Stimulated activated CD8-positive, alpha-beta memory T cell treated with anti-CD3 and anti-CD28 coated beads, Interleukin-4, amount 100 ng/mL, for 1 hour (primary cell): Measurements from ENCODE around the gene KATNAL1.

Experiments used
- DNase-seq, 2 donors: peaks; one replicate each; pipeline ENCODE4 v3.0.0-alpha.2; 2020; ENCODE audit warnings: low read depth in 2 of 2, low spot score in 1 of 2

The KATNAL1 gene

GRCh38 chr13:30169442-30169841 lies 137.9 kb downstream of the KATNAL1 start:
- DNase-seq: no peak

- DNase-seq: no peak
Observed at GRCh38 chr13:30165796-30166195, 141.6 kb downstream of the KATNAL1 start.

- DNase-seq: no peak
Observed at GRCh38 chr13:30165071-30165470, 142.3 kb downstream of the KATNAL1 start.

- DNase-seq: no peak
Observed at GRCh38 chr13:30164146-30164545, 143.2 kb downstream of the KATNAL1 start.

GRCh38 chr13:30163441-30163840 lies 143.9 kb downstream of the KATNAL1 start:
- DNase-seq: no peak

- no peak for DNase-seq
Observed at GRCh38 chr13:30159446-30159839, 147.9 kb downstream of the KATNAL1 start.

- DNase-seq: no peak
Observed at GRCh38 chr13:30158774-30159445, 148.4 kb downstream of the KATNAL1 start.

GRCh38 chr13:30157616-30157993 lies 149.7 kb downstream of the KATNAL1 start:
- DNase-seq: no peak

- no peak for DNase-seq
Observed at GRCh38 chr13:30156826-30157615, 150.3 kb downstream of the KATNAL1 start.

GRCh38 chr13:30156270-30156669 lies 151.1 kb downstream of the KATNAL1 start:
- DNase-seq: no peak

- no peak for DNase-seq
Observed at GRCh38 chr13:30154931-30155330, 152.4 kb downstream of the KATNAL1 start.

- no peak for DNase-seq
Observed at GRCh38 chr13:30154531-30154930, 152.8 kb downstream of the KATNAL1 start.

- no peak for DNase-seq
Observed at GRCh38 chr13:30153545-30154426, 153.6 kb downstream of the KATNAL1 start.
